Liver (tissue), 3 donors: ENCODE data around the gene CDH13.

Source experiments
- ATF3 ChIP-seq: IDR thresholded peaks from 2 replicates; pipeline ENCODE4 v1.6.1; 2016; ENCODE audit warnings: antibody characterized with exemption
- CTCF ChIP-seq: fragments of 150-350 bp; IDR thresholded peaks from 2 replicates; pipeline ENCODE4 v1.5.1; 2017; ENCODE audit warnings: improper control_type of control experiment, low read depth, low read length; ENCODE audit not compliant: missing input control
- HNF4A ChIP-seq, 2 donors: conservative IDR thresholded peaks; 2 replicates each; pipeline ENCODE4 v1.6.1; 2016; ENCODE audit warnings: antibody characterized with exemption in 2 of 2, mild to moderate bottlenecking in 2 of 2
- JUND ChIP-seq, 2 donors: IDR thresholded peaks; 2 replicates each; pipeline ENCODE4 v1.6.1; 2016; ENCODE audit warnings: antibody characterized with exemption in 2 of 2
- RAD21 ChIP-seq, 2 donors: IDR thresholded peaks; 2 replicates each; pipeline ENCODE4 v1.6.1; 2016; ENCODE audit warnings: antibody characterized with exemption in 2 of 2, mild to moderate bottlenecking in 2 of 2
- TAF1 ChIP-seq: conservative IDR thresholded peaks from 2 replicates; pipeline ENCODE4 v1.6.1; 2016; ENCODE audit warnings: antibody characterized with exemption, mild to moderate bottlenecking
- donor health status: healthy.
- donor health status: healthy.

GRCh38 chr16:82937926-82938520 is 311.3 kb downstream of the CDH13 start:
- TF ChIP-seq CTCF (no peak), JUND (IDR thresholded peaks at IDR 0.05) (no peak), ATF3 (no peak), TAF1 (no peak), HNF4A (conservative IDR thresholded peaks at IDR 0.05) (no peak), RAD21 (IDR thresholded peaks at IDR 0.05) (no peak)
